ENCODE data around the gene VAC14.

- TF ChIP-seq YY1 (IDR thresholded peaks at IDR 0.05; ENCODE audit: insufficient read depth, insufficient read length) (no peak), SUZ12 (IDR thresholded peaks at IDR 0.05; ENCODE audit: extremely low read depth, insufficient read depth, insufficient read length) (no peak), ZNF274 (IDR thresholded peaks at IDR 0.05; ENCODE audit: low read depth, low read length) (no peak)
Measured at GRCh38 chr16:70764632-70765031, 36.3 kb downstream of the VAC14 start.
